GM13977 (cell line): ENCODE measurements around the gene VENTX.
"Not testable (repeated sequence)": the region's sequence is repeated elsewhere in the genome, so short reads cannot be mapped to it uniquely, and the experiment has no call there.

Experiments
- DNase-seq: peaks from one replicate; pipeline ENCODE4 v3.0.0; 2012; ENCODE audit warnings: low spot score
- in situ Hi-C: fragments of 300-500 bp; cut with MboI; formaldehyde crosslinking; loops from one replicate; pipeline ENCODE4 v1.12.0; 2022; ENCODE audit warnings: low sequenced_read_pairs, low pct_unique_long_range_greater_than_20kb, mixed read lengths, inconsistent platforms; ENCODE audit not compliant: unreplicated experiment
- TF ChIP-seq, protein P1 (sequence below): IDR thresholded peaks from 2 replicates; pipeline ENCODE4 v1.5.1; 2012; ENCODE audit warnings: mild to moderate bottlenecking, control low read depth; ENCODE audit not compliant: insufficient read depth; ENCODE audit errors: extremely low read depth, missing control alignments

Gene VENTX

DNA sequence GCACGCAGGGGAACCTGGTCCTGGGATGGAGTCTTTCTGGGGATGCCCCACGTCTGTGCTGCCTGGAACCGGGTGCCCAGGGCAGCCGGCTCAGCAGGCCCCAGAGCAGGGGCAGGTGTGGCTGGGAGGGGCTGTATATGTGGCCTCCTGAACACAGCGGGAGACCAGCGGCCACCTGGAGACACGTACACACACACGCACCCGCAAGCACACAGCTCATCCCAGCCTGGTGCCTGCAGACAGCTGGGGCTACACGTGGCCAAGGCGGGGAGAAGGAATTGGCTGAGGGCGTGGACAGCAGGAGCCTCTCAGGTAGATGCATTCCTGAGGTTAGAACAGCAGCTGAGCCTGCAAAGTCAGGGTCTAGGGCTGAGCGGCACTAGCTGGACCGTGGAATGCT, 25.0 kb downstream of the VENTX start:
- TF ChIP-seq, protein P1, sequence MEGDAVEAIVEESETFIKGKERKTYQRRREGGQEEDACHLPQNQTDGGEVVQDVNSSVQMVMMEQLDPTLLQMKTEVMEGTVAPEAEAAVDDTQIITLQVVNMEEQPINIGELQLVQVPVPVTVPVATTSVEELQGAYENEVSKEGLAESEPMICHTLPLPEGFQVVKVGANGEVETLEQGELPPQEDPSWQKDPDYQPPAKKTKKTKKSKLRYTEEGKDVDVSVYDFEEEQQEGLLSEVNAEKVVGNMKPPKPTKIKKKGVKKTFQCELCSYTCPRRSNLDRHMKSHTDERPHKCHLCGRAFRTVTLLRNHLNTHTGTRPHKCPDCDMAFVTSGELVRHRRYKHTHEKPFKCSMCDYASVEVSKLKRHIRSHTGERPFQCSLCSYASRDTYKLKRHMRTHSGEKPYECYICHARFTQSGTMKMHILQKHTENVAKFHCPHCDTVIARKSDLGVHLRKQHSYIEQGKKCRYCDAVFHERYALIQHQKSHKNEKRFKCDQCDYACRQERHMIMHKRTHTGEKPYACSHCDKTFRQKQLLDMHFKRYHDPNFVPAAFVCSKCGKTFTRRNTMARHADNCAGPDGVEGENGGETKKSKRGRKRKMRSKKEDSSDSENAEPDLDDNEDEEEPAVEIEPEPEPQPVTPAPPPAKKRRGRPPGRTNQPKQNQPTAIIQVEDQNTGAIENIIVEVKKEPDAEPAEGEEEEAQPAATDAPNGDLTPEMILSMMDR = no peak
- DNase-seq = no peak
- in situ Hi-C loops = no loop called here

DNA sequence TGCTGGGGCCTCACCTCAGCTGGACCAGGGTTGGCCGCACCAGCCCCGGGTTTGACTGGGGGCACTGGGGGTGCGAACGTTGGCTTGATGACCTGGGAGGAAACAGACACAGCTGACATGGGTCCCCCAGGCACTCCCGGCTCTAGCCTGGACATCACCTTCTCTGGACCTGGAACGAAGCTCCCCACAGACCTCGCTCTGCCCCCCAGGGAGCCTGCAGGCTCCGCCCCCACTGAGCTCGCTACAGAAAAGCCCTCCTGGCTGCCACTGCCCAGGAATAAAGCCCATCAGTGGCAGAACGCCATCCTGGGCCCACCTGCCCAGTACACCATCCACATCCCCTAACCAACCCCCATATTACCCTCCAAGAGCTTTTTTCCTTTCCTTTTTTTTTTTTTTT, 26.0 kb downstream of the VENTX start:
- DNase-seq = no peak
- in situ Hi-C loops = no loop called here
- TF ChIP-seq, protein P1 = no peak

DNA sequence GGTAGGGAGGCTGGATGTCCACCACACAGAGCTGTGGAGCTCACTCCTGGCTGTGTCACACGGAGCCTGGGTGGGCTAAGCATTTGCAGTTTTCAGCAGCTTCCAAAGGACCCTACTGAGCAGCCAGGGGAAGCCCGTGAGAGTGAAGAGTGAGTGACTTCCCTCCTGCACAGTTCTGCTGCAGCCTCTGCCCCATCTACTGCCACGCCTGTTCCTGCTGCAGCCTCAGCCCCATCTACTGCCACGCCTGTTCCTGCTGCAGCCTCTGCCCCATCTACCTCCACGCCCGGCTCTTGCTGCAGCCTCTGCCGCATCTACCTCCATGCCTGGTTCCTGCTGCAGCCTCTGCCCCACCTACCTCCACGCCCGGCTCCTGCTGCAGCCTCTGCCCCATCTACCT, 26.8 kb downstream of the VENTX start:
- in situ Hi-C loops = no loop called here
- TF ChIP-seq, protein P1 = no peak
- DNase-seq = no peak

DNA sequence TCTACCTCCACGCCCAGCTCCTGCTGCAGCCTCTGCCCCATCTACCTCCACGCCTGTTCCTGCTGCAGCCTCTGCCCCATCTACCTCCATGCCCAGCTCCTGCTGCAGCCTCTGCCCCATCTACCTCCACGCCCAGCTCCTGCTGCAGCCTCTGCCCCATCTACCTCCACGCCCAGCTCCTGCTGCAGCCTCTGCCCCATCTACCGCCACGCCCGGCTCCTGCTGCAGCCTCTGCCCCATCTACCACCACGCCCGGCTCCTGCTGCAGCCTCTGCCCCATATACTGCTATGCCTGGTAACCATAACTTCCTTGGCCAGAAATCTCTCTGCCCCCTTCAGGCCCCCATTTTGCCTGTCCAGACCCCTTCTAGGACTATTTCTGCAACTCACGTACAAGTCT, 27.4 kb downstream of the VENTX start:
- in situ Hi-C loops = not testable (repeated sequence)

DNA sequence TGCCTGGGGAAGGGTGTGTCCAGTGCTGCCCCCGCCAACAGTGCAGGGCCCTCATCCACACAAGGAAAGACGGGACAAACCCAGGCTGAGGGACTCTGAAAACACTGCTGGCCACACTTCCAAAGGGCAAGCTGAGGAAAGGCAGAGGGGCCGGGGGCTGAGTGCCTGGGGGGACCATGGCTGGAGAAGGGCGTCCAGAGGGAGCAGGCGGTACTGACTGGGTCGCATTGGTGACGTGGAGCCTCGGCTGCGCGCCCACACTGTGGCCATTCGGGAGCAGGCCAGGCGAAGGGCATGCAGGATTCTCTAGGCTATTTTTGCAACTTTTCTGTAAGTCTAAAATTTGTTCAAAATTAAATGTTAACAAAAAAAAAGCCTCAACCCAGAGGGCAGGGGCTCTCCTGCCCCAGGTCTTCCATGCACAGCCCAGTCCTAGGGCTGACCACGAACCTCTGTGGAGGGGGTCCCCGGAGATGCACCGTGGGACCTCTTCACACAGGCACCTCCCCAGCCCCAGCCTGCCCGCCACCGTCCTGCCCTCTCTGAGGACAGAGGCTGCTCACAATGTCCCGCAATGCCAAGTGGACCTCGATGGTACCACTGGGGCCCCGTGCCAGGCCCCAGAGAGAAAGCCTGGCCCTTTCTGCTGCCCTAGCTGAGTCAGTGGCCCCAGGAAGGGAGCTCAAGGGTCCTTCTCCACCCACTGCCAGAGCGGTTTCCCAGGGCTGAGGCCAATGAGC, 28.6 kb downstream of the VENTX start:
- TF ChIP-seq, protein P1 = no peak
- DNase-seq = no peak
- in situ Hi-C loops = no loop called here

More for the DNA sequence above, 27.4 kb downstream of the VENTX start:
- DNase-seq = not testable (repeated sequence)

DNA sequence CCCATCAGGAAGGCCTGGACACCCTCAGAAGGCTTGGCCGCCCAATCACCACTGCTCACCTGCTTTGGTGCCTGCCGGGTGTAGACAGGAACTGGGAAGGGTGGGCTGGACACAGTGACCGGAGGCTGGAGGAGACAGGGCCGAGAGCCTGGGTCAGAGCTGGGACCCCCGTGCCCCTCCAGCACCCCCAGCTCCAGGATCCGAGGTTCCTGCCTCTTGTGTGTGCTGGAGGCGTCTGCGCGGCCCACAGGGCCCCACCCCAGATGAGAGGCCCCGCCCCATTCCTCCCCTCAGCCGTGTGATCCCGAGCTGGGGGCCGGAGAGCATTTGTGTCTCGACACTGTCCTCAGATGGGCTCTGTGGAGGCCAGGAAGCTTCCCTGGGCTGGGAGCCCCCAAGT, 29.6 kb downstream of the VENTX start:
- in situ Hi-C loops = no loop called here
- TF ChIP-seq, protein P1 = no peak

DNA sequence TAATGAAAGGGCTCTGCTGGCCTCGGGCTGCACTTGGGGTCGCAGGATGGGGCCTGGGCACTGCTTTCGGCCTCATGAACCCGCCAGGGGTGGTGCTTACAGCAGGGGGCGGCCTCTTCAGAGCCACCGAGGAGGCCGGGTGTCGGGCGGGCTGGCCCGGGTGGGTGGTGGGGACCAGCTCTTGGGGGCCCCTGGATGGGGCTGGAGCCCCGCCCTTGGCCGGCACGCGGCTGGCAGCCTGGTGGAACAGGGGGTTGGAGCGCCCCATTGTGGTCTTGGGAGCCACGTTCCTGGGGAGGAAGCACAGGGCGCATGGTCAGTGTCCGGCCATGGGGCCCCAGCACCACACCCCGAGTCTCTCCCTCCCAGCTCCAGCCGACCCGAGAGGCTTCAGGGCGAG, 30.2 kb downstream of the VENTX start:
- in situ Hi-C loops = no loop called here
- DNase-seq = no peak
- TF ChIP-seq, protein P1 = no peak

More for the DNA sequence above, 29.6 kb downstream of the VENTX start:
- DNase-seq = no peak
